Fibroblast of skin of right quadriceps (primary cell): ENCODE data around the gene KIAA0040.
"Not testable (repeated sequence)": the region's sequence is repeated elsewhere in the genome, so short reads cannot be mapped to it uniquely, and the experiment has no call there.

Source experiments
- DNase-seq: peaks from one replicate; pipeline ENCODE4 v3.0.0-alpha.2; 2013

KIAA0040 gene

GRCh38 chr1:175133673-175134435 lies 58.7 kb downstream of the KIAA0040 start:
- DNase-seq = peak; percentile 22

- peak; percentile 79 for DNase-seq
These were observed 60.1 kb downstream of the KIAA0040 start for GRCh38 chr1:175132436-175132835.

- peak; percentile 7 for DNase-seq
These were observed 61.5 kb downstream of the KIAA0040 start for GRCh38 chr1:175131095-175131494.

- DNase-seq = no peak
These were observed 61.9 kb downstream of the KIAA0040 start for GRCh38 chr1:175130649-175131045.

GRCh38 chr1:175129997-175130648 lies 62.5 kb downstream of the KIAA0040 start:
- peak; percentile 11 for DNase-seq

- DNase-seq = no peak
These were observed 63.0 kb downstream of the KIAA0040 start for GRCh38 chr1:175129644-175129996.

- DNase-seq = peak; percentile 80
These were observed 63.4 kb downstream of the KIAA0040 start for GRCh38 chr1:175129182-175129581.

- no peak for DNase-seq
These were observed 64.1 kb downstream of the KIAA0040 start for GRCh38 chr1:175128523-175128922.

- DNase-seq = no peak
These were observed 65.0 kb downstream of the KIAA0040 start for GRCh38 chr1:175127565-175127964.

- DNase-seq = no peak
These were observed 66.2 kb downstream of the KIAA0040 start for GRCh38 chr1:175126347-175126746.

GRCh38 chr1:175124861-175125260 lies 67.7 kb downstream of the KIAA0040 start:
- DNase-seq = no peak

GRCh38 chr1:175120511-175120910 lies 72.1 kb downstream of the KIAA0040 start:
- no peak for DNase-seq

- DNase-seq = no peak
These were observed 73.9 kb downstream of the KIAA0040 start for GRCh38 chr1:175118375-175119367.

- no peak for DNase-seq
These were observed 75.7 kb downstream of the KIAA0040 start for GRCh38 chr1:175116903-175117302.

- no peak for DNase-seq
These were observed 76.3 kb downstream of the KIAA0040 start for GRCh38 chr1:175116210-175116798.

GRCh38 chr1:175114996-175115395 lies 77.6 kb downstream of the KIAA0040 start:
- DNase-seq = no peak

- not testable (repeated sequence) for DNase-seq
These were observed 84.2 kb downstream of the KIAA0040 start for GRCh38 chr1:175108331-175108820.
